OCI-LY7 (cell line): ENCODE measurements around the gene CBX8.

Source experiments
- EZH2phosphoT487 ChIP-seq: fragments of 200-600 bp; sonication (generic); IDR thresholded peaks from 2 replicates; pipeline ENCODE4 v1.6.1; 2018; ENCODE audit warnings: low read depth, borderline replicate concordance, mild to moderate bottlenecking, mixed run types, antibody characterized with exemption, low read length, moderate library complexity, mixed read lengths
- TF ChIP-seq, protein P1 (sequence below): fragments of 200-600 bp; sonication (generic); conservative IDR thresholded peaks from 2 replicates; pipeline ENCODE4 v1.5.1; 2014; ENCODE audit warnings: mild to moderate bottlenecking, antibody characterized with exemption, low read length, moderate library complexity, mixed read lengths

DNA sequence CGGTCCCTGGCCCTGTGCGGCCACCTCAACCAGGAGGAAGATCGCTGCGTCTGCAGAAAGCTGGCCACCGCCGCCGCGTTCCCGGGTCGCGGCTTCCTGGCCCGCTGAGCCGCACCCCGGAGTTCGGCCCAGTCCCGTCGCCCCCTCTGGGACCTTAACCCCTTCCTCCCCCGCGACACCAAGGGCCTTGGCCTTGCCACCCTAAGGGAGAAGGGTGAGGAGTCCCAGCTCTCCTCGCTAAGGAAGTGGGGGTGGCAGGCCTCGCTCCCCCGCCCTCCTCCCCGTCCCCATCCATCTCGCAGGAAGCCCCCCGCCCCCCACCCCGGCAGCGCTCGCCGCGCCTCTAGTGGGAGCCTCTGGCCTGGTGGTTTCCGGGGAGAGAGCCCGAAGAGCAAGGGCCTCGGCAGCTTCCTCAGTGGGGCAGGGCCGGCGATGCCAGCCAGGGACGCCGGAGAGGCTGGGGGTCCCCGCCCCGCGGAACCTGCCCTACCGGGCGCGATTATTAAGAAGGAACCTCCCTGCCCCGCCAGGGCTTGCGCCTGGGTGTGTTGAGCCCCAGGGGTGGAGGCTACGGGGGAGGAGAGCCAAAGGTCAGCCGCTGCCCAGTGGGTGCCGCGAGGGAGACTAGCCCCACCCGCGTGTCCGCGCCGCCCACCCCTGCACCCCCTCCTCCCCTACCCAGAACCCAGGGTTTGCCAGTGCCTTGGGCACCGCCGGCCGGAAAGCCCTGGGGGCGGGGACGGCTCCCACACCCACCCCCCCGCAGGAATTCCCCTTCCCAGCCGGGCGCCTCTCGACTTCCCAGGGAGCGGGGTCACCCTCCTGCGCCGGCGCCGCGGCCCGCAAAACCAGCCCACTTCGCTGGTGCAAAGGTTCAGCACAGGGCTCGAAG lies 35.6 kb upstream of the CBX8 start:
- TF ChIP-seq, protein P1, sequence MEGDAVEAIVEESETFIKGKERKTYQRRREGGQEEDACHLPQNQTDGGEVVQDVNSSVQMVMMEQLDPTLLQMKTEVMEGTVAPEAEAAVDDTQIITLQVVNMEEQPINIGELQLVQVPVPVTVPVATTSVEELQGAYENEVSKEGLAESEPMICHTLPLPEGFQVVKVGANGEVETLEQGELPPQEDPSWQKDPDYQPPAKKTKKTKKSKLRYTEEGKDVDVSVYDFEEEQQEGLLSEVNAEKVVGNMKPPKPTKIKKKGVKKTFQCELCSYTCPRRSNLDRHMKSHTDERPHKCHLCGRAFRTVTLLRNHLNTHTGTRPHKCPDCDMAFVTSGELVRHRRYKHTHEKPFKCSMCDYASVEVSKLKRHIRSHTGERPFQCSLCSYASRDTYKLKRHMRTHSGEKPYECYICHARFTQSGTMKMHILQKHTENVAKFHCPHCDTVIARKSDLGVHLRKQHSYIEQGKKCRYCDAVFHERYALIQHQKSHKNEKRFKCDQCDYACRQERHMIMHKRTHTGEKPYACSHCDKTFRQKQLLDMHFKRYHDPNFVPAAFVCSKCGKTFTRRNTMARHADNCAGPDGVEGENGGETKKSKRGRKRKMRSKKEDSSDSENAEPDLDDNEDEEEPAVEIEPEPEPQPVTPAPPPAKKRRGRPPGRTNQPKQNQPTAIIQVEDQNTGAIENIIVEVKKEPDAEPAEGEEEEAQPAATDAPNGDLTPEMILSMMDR, result no peak
- no peak for TF ChIP-seq EZH2phosphoT487
